ENCODE measurements around the gene ZFYVE21.

DNA sequence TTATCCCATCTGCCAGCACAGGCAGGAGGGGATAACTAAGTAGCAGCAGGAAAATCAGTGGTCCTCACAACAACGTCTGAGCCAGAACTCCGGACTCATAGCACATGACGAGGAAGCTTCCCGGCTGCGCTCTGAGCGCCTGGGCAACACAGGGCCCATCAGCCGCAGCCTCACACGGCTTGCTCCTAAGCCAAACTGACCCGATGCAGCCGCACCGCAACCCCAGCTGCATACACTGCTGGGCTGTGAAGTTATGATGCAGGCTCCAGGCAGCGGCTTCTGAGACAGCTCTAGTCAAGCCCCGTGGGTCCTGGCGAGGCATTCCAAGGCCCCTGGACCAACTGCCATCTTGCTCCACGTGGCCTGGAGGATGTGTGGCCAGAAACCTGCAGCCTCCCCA lies 28.1 kb downstream of the ZFYVE21 start:
- TF ChIP-seq, protein P1, sequence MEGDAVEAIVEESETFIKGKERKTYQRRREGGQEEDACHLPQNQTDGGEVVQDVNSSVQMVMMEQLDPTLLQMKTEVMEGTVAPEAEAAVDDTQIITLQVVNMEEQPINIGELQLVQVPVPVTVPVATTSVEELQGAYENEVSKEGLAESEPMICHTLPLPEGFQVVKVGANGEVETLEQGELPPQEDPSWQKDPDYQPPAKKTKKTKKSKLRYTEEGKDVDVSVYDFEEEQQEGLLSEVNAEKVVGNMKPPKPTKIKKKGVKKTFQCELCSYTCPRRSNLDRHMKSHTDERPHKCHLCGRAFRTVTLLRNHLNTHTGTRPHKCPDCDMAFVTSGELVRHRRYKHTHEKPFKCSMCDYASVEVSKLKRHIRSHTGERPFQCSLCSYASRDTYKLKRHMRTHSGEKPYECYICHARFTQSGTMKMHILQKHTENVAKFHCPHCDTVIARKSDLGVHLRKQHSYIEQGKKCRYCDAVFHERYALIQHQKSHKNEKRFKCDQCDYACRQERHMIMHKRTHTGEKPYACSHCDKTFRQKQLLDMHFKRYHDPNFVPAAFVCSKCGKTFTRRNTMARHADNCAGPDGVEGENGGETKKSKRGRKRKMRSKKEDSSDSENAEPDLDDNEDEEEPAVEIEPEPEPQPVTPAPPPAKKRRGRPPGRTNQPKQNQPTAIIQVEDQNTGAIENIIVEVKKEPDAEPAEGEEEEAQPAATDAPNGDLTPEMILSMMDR (IDR thresholded peaks at IDR 0.05; ENCODE audit: insufficient read depth, low read length): no peak
- TF ChIP-seq GABPA (IDR thresholded peaks at IDR 0.05; ENCODE audit: low read depth) (no peak), POLR2AphosphoS5 (IDR thresholded peaks at IDR 0.05; ENCODE audit: low read depth) (no peak), SPI1 (IDR thresholded peaks at IDR 0.05; ENCODE audit: borderline replicate concordance, low read depth) (no peak)

All from HL-60 (cell line).